Left lobe of liver (tissue), 2 donors: ENCODE results near the gene DNAH17. TPM values are rescaled to one million over a fixed set of nuclear protein-coding genes. Genes with fewer than 3 reads are reported as not detected.
A peak's percentile ranks its signal among the peaks of the same experiment; 100 is the strongest.

Experiments used
- ATAC-seq: fragments of 200-7000 bp; cut with Tn5 transposase; one replicate; pipeline ENCODE4 v1.9.1; 2020; ENCODE audit warnings: mild to moderate bottlenecking, moderate library complexity
- DNase-seq: peaks from one replicate; pipeline ENCODE4 v3.0.0-alpha.2; 2020; ENCODE audit warnings: low spot score
- total RNA-seq: library from RNA; stranded (reverse); gene quantifications from one replicate; pipeline ENCODE4 v1.2.1, GENCODE V29; 2021
- donor health status: DM: no; HTN: no; CAD: no; lungs with moderate emphysema.
- donor health status: DM: no; HTN: yes; CAD: no.

Gene DNAH17
- total RNA-seq, 1 donor from 2014 or later = not detected

DNA sequence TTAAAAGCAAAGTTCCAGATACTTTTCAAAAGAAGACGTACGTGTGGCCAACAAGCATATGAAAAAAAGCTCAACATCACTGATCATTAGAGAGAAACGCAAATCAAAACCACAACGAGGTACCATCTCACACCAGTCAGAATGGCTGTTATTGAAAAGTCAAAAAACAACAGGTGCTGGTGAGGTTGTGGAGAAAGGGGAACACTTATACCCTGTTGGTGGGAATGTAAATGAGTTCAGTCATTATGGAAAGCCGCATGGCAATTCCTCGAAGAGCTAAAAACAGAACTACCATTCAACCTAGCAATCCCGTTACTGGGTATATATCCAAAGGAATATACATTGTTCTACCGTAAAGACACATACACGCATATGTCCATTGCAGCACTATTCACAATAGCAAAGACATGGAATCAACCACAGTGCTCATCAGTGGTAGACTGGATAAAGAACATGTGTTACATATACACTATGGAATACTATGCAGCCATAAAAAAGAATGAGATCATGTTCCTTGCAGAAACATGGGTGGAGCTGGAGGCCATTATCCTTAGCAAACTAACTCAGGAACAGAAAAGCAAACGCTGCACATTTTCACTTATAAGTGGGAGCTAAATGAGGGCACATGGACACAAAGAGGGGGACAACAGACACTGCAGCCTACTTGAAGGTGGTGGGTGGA is 31.1 kb upstream of the DNAH17 start:
- DNase-seq (no peak), ATAC-seq (no peak)

DNA sequence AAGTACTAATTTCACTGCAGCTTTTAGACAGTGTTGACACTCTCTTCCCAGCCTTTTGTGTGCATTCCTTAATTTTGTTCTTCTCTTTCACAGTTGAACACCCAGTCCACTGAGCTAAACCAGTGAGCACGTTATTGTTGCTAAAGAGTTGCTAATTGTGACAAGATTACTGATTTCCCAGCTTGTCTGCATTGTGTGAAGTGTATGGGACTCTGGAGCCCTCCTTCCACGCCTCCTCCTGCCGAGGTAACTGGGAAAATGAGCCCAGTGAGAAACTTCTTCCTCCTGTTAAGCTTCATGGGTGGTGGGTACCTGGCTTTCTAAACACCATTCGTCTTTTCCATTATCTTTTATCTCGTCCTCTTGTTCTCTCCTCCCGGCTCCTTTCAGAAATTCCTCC is 29.8 kb upstream of the DNAH17 start:
- no peak for ATAC-seq
- DNase-seq = no peak

DNA sequence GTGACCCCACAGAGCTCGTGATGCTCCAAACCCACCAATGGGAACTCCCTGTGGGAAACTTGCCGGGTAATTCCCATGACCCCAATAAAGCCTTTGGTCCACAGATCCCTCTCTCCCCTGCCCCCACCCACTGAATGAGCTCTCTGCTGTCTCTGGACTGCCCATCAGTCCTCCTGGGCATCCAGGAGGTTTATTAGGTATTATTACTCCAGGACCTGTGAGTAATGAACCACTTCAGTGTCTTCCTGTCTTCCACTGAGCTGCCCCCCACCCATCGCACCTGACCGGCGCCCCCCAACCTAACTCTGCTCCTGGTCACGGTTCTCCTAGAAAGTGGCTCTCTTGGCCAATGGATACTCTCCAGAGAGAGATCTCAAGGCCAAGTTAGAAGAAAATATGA is 28.7 kb upstream of the DNAH17 start:
- ATAC-seq = no peak
- no peak for DNase-seq

DNA sequence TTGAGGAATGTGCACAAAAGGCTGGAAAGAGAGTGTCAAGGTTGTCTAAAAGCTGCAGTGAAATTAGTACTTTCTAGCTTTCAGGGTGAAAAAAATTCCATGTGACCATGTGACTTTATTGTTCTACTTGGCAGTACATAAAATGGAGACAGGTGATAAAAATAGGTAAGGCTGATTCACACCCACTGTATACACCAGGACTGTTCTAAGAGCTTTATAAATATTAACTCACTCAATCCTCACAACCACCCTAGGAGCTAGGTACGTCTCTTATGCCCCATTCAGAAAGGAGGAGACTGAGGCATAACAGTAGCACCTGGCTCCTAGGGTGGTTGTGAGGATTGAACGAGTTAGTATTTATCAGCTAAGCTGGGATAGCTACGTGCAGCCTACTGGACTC is 28.2 kb upstream of the DNAH17 start:
- ATAC-seq = no peak

DNA sequence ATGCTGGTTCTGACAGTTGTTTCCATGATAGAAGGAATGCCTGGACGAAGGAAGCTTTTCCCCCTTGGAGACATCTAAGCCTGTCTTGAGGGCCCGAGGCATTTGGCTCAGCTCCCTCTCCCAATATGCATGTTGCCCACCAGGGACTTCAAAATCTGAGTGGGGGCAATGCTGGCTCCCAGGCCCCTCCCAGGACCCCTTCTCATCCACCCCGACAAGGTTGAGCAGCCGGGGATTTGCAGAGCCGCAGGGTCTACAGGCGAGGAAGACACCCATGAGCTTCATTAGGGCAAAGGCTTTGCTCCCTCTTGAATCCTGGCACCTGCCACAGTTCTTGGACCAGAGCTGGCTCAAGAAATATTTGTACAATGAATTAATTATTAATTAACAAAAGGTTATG is 25.1 kb upstream of the DNAH17 start:
- no peak for DNase-seq
- ATAC-seq = no peak

More for the DNA sequence above, 28.2 kb upstream of the DNAH17 start:
- DNase-seq = no peak

DNA sequence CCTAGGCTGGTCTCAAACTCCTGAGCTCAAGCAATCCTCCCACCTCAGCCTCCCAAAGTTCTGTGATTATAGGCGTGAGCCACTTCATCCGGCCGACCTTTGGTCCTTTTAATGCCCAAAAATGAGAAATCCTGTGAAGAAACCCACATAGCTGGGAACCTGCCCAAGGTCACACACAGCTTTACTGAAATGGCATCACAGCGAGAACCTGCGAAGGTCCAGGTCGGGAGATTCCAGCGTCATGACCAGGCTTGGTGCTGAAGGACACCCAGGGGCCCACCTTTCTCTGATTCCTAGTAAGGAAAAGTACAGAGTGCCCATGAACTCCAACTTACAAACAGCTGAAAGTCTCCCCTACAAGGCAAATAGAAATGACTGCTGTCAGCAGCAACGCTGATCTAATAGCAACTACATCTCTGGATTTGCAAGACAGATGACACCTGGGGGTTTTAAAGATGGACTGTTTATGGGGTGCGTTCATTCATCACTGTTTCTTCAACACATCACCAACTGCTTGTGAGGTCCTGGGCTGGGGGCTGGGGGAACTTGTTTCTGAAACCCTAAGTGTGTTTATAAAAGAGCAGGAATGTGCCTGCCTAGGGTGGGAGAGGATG is 24.5 kb upstream of the DNAH17 start:
- ATAC-seq (no peak), DNase-seq (no peak)

DNA sequence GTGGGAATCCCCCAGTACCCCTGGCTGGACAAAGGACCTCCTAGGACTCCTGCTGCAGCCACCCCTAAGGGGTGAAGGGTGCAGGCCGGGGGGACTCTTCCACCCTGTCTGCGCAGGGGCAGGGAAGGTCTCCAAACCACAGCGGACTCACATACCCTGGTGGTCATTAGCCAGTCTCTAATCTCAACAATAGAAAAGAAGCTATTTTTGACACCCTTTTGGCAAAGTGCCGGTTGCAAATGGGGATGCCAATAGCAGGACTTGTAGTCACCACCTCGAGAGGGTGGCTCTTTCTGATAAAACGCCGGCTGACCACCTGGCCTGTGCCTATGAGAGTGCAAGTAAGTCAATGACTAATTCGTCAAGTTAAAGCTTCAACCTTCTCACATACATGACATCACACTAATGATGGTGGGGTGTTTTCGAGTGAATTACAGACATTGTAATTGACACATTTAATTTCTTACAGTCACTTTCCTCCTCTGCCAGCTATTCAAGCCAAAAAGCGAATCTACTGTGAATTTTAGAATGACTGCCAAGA is 23.1 kb upstream of the DNAH17 start:
- no peak for ATAC-seq

DNA sequence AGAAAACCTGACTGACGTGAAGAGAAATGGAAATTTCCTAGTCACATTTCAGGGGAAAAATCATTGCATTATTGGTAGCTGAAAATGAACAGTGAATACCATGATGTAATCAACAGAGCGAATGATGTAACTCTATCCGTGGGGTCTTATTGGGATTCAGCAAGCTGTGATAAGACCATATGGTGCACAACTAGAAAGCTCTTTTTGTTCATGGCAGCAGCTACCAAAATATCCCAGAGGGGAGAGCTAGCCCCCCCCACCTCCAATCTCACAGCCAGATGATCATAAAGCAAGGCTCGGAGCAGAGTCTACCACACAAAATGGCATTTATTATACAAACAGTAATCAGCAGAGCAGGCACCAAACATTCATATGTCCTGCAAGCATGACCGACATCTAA is 22.2 kb upstream of the DNAH17 start:
- ATAC-seq = no peak
- no peak for DNase-seq

More for the DNA sequence above, 23.1 kb upstream of the DNAH17 start:
- no peak for DNase-seq

DNA sequence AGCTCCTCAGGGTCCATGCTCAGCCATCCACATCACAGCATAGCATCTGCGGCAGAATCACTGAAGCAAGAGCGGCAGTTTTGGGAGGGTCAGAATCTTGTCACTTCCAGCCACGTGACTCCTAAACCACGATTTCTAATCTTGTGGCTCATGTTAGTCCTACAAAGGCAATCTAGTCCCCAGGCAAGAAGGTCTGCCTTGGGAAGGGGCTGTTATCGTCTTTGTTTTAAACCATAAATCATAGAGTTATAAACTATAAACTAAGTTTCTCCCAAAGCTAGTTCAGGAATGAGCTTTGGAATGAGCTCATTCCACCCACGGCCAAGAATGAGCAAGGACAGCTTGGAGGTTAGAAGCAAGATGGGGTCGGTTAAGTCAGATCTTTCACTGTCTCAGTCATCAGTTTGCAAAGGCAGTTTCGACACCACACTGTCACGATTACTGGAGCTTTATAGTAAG is 20.8 kb upstream of the DNAH17 start:
- ATAC-seq (no peak), DNase-seq (no peak)

DNA sequence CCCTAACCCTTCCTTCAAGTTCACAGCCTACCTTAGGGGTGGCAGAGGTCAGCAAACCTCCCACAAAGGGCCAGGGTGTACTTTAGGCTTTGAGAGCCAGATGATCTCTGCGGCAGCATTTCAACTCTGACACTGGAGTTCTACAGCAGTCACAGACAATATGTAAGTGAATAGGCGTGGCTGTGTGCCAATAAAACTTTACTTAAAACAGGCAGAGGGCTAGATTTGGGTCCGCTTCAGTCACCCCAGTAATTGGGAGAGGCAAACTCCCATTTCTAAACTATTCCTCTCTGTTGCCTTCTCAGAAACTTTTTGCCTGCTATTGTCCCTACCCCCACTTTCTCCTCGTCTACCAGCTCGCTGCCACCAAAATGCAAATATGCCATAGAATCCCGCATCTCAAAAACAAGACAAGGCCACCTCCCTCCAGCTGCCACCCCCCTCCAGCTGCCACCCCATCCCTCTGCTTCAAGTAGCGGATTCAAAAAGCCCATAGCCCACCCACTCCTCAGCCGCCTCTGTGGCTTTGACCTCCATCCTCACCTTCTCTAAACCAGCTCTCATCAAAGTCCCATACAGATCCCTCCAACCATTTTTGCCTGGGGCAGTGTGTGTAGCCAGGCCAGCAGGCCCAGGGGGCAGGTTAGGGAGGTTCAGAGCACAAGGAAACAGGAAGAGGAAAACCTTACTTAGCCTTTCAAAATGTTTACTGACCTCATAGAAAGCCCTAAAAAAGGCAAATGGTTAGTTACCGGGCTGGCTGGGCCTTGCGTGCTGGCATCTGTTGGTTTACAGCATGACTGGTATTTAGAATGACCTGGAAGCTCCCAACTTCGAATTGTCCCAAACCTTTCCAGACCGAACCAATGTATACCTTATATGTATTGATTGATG is 19.9 kb upstream of the DNAH17 start:
- ATAC-seq = no peak
- no peak for DNase-seq

DNA sequence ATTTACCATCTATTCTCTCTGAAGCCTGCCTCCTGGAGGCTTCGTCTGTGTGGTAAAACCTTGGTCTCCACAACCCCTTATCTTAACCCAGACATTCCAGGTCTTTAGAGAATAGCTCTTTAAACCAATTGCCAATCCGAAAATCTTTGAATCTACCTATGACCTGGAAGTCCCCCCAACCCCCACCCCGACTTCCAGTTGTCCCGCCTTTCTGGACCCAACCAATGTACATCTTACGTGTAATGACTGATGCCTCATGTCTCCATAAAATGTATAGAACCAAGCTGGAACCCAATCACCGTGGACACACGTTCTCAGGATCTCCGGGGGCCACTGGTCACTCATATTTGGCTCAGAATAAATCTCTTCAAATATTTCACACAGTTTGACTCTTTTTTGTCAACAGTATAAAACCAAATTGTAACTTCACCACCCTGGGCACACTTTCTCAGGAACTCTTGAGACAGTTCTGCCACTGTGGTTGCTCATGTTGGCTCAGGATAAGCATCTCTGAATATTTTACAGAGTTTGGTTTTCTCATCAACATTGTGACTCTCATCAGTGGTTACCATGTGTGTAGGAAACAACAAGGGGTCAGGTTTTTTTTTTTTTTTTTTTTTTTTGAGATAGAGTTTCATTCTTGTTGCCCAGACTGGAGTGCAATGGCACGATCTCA is 18.1 kb upstream of the DNAH17 start:
- ATAC-seq = no peak
- DNase-seq = no peak

DNA sequence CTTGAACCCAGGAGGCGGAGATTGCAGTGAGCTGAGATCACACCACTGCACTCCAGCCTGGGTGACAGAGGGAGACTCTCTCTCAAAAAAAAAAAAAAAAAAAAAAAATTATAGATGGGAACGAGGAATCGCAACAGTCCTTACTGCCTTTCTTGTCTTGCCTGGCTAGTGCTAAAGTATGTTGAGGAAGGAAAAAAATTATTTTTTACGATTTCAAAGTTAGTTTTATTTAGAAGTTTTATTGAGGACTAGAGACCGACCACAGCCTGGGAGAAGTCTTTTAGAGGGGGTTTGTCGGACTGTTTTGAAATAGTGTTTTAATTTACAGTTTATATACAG is 15.8 kb upstream of the DNAH17 start:
- DNase-seq (no peak), ATAC-seq (no peak)

DNA sequence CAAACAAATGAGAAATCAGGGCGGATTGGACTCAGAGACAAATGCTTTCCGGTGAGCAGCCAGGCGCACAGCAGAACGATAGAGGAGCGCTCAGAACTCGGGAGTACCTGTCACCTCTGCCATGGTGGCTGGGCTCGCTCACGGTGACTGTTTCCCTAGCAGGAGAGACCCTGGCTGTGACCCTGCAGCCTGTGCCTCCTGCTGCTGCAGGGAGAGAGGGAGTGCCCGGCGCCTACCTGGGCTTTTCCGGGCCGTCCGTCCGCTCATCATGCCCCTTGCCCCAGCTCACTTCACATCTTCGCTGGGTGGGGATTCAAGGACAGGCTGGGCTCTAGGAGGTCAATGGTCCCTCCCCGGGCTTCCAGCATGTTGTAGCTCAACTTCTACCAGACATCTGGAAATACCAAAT is 14.1 kb upstream of the DNAH17 start:
- ATAC-seq = no peak
- DNase-seq = no peak

DNA sequence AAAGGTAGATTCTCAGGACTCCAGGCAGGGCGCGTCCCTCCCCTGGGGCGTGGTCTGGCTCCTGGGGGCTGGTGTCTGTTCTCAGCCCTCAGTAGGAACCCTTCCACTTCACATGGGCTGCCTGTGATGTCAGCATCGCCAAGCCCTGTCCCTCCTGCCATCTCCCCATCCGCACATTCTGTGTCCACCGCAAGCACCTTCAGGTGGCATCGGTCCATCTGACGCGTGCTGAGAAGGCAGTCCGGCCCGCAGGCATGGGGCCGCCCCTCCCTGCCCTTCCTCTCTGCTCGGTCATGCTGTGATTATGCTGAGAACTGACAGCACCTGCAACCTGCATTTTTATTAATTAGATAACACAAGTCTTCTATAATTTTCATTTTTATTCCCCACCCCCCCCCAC is 12.7 kb upstream of the DNAH17 start:
- DNase-seq (no peak), ATAC-seq (no peak)

DNA sequence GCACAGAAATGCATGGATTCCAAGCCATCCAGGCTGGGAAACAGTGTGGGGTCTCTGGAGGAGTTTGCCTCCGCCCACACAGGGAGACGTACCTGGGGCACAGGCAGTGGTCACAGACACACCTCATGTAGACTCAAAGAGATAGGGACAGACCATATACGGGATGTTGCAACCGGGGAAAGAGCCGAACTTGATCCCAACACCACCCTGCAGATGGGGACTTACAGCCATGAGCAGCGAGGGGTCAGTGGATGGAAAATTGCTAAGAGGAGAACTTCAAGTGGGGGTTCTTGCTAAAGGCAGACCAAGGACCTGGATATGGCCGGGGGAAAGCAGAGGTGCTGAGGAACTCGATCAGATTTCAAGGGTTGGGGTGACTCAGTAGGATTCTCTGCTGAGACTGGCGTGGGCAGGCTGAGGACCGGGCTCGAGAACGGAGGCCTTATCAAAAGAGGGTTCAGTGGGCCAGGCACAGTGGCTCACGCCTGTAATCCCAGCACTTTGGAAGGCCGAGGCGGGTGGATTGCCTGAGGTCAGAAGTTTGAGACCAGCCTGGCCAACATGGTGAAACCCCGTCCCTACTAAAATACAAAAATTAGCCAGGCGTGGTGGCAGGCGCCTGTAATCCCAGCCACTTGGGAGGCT is 12.0 kb upstream of the DNAH17 start:
- ATAC-seq (no peak), DNase-seq (no peak)

DNA sequence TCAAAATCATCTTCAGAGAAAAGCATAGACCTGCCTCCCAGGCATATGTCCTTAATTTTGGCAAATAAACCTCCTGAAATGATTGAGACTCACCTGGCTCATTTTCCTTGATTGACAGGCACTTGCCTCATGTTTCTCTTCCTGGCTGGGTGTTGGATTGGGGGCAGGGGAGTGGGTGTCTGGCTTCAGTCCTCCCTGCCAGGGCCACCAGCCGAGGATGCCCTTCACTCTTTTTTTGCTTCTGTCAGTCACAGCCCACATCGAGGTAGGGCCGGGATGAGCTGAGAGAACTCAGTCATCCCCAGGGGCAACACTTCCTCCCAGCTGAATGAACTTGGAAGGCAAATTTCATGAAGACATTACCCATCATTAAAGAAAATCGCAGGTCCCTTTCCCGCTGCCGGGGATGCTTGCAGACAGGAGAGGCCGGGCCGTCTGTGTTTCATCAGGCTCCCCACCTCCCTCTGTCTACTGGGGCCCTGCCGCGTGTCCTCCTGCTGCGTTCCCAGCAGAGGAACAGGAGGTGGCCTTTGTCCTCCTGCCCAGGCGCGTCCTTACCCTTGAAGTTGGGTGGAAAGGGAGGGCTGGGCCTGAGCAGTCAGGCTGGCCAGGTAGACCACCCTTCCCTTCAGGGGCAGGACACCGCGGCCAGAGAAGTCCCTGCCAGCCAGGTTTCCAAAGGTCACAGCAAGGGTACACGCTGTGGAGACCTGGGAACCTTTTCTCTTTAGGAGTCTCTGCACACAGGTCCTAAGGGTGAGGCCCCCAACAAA is 11.2 kb upstream of the DNAH17 start:
- DNase-seq (no peak), ATAC-seq (no peak)

DNA sequence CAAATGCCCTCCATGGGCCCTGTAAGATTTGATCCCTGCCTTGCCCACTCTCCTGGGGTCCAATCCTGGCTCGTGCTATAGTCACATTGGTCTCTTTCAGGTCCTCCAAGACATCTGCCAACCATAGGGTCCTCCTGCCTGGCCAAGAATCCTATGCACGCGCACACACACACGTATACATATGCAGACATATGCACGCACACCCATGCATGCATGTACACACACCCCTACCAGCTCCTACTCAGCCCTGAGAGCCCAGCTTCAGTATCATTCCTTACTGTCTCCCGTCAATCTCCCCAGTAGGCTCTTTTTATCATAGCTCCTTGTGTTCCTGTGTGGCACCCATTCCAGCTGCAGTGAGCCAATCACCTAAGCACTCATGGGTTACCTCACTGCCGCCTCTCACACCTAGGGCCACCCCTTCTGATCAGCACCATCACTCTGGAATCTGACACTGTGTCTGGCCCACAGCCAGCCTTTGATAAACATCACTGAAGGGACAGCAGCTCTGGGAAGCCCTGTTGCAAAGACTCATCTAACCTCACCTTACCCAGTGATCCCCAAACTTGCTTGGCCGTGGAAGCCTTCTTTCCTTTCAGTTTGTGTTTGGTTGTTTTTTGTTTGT is 7.9 kb upstream of the DNAH17 start:
- no peak for ATAC-seq
- DNase-seq = no peak

DNA sequence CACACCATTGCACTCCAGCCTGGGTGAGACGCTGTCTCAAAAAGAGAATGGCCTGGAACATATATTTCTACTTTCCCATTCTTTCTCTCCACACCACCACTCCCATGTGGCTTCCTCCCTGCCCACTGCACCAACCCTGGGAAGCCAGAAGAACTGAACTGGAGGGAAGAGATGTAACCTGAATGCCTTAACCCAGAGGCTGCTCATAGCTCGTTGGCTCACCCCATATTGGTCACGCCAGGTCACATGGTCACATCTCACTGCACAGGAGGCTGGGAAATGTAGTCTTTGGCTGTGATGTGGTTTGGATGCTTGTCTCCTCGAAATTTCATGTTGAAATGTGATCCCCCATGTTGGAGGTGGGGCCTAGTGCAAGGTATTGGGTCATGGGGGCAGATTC is 5.9 kb upstream of the DNAH17 start:
- ATAC-seq = peak; percentile 19
- no peak for DNase-seq

DNA sequence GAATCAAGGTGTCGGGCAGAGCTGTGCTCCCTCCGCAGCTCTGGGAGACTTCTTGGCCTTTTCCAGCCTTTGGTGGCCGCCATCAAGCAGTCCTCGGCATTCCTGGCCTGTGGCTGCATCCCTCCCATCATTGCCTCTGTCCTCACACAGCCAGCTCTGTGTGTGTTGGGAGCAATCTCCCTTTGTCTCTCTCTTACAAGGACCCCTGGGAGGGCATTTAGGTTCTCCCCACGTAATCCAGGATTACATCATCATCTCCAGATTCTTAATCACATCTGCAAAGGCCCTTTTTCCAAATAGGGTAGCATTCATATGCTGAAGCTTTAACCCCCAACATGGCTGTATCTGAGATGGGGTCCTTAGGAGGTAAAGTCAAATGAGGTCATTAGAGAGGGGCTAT is 4.1 kb upstream of the DNAH17 start:
- ATAC-seq = no peak
- DNase-seq = no peak
